Heart right ventricle (tissue), 16 donors: ENCODE measurements around the gene GLYR1. TPM values are rescaled to one million over a fixed set of nuclear protein-coding genes. Genes with fewer than 3 reads are reported as not detected.

ENCODE experiments used
- ATAC-seq, 8 donors: fragments of 200-7000 bp; cut with Tn5 transposase; one replicate each; pipeline ENCODE4 v1.9.1; 2020; ENCODE audit warnings: mild to moderate bottlenecking in 8 of 8, moderate library complexity in 8 of 8, moderate number of reproducible peaks in 1 of 8
- DNase-seq, 2 donors: peaks; one replicate each; pipeline ENCODE4 v3.0.0-alpha.2; 2020
- H3K27ac ChIP-seq, 10 donors: fragments of 200-600 bp; sonication (generic) in 2 of 10; one replicate each; pipeline versions ENCODE4 v1.5.0 to v1.8.0; 2020 to 2022; ENCODE audit warnings: mild to moderate bottlenecking in 3 of 10
- H3K27me3 ChIP-seq, 7 donors: fragments of 200-600 bp; one replicate each; pipeline ENCODE4 v1.8.0; 2021 to 2022; ENCODE audit warnings: mild to moderate bottlenecking in 2 of 7
- H3K36me3 ChIP-seq, 9 donors: fragments of 200-600 bp; sonication (generic) in 1 of 9; one replicate each; pipeline versions ENCODE4 v1.5.0 to v1.8.0; 2020 to 2022; ENCODE audit warnings: mild to moderate bottlenecking in 2 of 9
- H3K4me1 ChIP-seq, 9 donors: fragments of 200-600 bp; sonication (generic) in 1 of 9; one replicate each; pipeline versions ENCODE4 v1.5.0 to v1.8.0; 2020 to 2022; ENCODE audit warnings: mild to moderate bottlenecking in 4 of 9
- H3K4me3 ChIP-seq, 10 donors: fragments of 200-600 bp; sonication (generic) in 2 of 10; one replicate each; pipeline versions ENCODE4 v1.5.0 to v1.8.0; 2020 to 2022; ENCODE audit warnings: mild to moderate bottlenecking in 7 of 10, moderate library complexity in 2 of 10
- H3K9me3 ChIP-seq, 11 donors: fragments of 200-600 bp in 10 of 11; sonication (generic) in 2 of 11; one replicate each; pipeline versions ENCODE4 v1.5.0 to v1.8.0; 2013 to 2022; ENCODE audit warnings: mild to moderate bottlenecking in 2 of 11, control low read depth in 1 of 11, moderate library complexity in 1 of 11
- WGBS, 2 donors: extraction: QIAGEN DNeasy Blood & Tissue Kit; methylation state at CpG; one replicate each; pipeline ENCODE4 v1.1.7; 2013; ENCODE audit warnings: inconsistent platforms in 1 of 2; 5-methylcytosine and 5-hydroxymethylcytosine counted together
- intact Hi-C, 10 donors: fragments of 100-400 bp; cut with DNase I; formaldehyde crosslinking; loops; one replicate each; pipeline versions ENCODE4 v1.11.1 to v1.14.2; 2022
- polyA plus RNA-seq, 2 donors: library from polyadenylated mRNA; stranded (reverse); fragments of 200-250 nt; gene quantifications; one replicate each; pipeline ENCODE4 v1.2.3, GENCODE V29; 2013
- total RNA-seq, 10 donors: library from RNA; stranded (reverse); fragmentation: NEBNext Ultra II Directional in 3 of 10; extraction: Animal tissue kit (Norgen Biotek cat#: 25700) in 3 of 10; gene quantifications; one replicate each; pipeline versions ENCODE4 v1.2.1 to v1.2.4, GENCODE V29; 2021 to 2023
- TF ChIP-seq, protein P1 (sequence below), 9 donors: fragments of 200-600 bp; sonication (generic) in 2 of 9; IDR thresholded peaks; one replicate each; pipeline versions ENCODE4 v1.5.0 to v1.8.0; 2021 to 2022; ENCODE audit warnings: antibody characterized with exemption in 9 of 9, mild to moderate bottlenecking in 5 of 9, moderate library complexity in 1 of 9
- donor health status: Arrhythmogenic right ventricular cardiomyopathy.
- donor health status: ischemic (EF 13 %, LVEDD 7.1; RV severe dilation, severe dysfunction).
- donor health status: healthy with polysubstance abuse.
- donor health status: DM: no; HTN: yes; CAD: no.
- donor health status: DM: no; HTN: no; CAD: no.
- donor health status: ischemic (EF 25% LVEDD 6.9; RV normal size, moderate dysfunction).
- donor health status: ischemic (EF 25% LVEDD 5.7; RV mildly dilated, moderate dysfunction).
- donor health status: healthy.
- donor health status: DM: yes; HTN: yes; CAD: no.
- donor health status: Ischemic cardiomyopathy.
- donor health status: ischemic (EF 35%, LVEDD 5.7; RV mildly dilated, moderate dysfunction).
- donor health status: nonischemic (EF 11% LVEDD 7.7; RV severe dilation, severe dysfunction).
- donor health status: DM: yes; HTN: yes; CAD: no.
- donor health status: PGD.
- donor health status: ischemic (EF 29% LVEDD 5.4; RV normal size, mild dysfunction).
- donor health status: nonischemic (EF 23%, LVEDD 6.1; RV moderate dilation, normal function).

Gene GLYR1
- total and polyA plus RNA-seq, 12 donors = 36.5 to 105 (median 73.3) TPM

DNA sequence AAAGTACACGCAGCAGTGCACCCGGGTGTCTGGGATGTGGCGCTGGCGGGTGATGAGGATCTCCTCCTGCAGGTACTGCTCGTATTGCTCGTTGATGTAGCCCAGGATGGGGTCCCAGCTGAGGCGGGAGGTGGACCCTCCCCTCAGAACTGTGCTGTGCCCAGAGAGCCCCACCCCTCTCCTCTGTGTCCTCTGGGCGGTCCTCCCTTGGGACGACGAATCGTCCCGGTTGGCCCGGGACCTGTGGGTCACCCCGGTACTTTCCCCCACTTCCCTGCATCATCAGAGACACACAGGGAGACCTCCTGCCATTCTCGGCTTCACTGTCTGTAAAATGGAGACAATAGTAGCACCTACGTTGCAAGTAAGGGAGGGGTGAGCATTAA lies 63.1 kb downstream of the GLYR1 start:
- Histone ChIP-seq H3K4me3 (no peak overlapping the region), H3K27ac (no peak overlapping the region), H3K27me3 (no peaks in the 10 kb centered on the region), H3K4me1 (no peaks in the 10 kb centered on the region), H3K36me3 (no peaks in the 10 kb centered on the region), H3K9me3 (no peaks in the 10 kb centered on the region)
- DNase-seq (no peak), ATAC-seq (peak in 1 of 8 donors; percentile 6)
- TF ChIP-seq, protein P1, sequence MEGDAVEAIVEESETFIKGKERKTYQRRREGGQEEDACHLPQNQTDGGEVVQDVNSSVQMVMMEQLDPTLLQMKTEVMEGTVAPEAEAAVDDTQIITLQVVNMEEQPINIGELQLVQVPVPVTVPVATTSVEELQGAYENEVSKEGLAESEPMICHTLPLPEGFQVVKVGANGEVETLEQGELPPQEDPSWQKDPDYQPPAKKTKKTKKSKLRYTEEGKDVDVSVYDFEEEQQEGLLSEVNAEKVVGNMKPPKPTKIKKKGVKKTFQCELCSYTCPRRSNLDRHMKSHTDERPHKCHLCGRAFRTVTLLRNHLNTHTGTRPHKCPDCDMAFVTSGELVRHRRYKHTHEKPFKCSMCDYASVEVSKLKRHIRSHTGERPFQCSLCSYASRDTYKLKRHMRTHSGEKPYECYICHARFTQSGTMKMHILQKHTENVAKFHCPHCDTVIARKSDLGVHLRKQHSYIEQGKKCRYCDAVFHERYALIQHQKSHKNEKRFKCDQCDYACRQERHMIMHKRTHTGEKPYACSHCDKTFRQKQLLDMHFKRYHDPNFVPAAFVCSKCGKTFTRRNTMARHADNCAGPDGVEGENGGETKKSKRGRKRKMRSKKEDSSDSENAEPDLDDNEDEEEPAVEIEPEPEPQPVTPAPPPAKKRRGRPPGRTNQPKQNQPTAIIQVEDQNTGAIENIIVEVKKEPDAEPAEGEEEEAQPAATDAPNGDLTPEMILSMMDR (IDR thresholded peaks at IDR 0.05) = no peak
- 72 to 75% methylated on average over 16 of the region's 16 CpGs for WGBS, 2 donors
- intact Hi-C loops = no loop called here

DNA sequence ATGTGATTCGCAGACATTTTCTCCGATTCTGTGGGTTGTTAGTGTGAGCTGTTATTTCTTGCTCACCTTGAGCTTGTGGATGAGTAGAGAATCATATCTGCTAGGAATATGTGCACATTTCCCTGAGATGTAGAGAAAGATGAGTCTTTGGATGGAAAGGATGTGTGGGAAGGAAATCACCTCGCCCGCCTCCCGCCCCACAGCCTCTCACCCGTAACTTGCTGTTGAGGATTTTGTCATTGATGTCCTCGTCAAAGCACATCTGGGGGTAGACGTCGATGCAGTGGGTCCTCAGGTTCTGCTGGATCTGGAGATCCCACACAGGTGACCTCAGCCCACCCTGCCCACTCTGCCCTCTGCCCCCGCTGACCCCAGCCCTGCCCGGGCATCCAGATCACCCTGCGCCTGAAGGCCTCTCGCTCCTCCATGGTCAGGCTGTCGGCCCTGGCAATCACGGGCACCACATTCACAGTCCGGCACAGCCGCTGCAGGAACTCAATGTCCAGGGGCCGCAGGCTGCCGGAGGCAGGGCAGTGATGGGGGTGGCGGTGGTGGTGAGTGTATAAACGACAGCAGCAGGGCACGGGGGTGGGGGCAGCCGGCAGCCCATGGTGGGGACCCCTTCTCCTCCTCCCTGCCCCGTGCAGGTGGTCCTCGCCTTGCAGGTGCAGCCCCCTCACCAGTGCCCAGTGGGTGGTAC lies 63.7 kb downstream of the GLYR1 start:
- peak in 1 of 8 donors; percentile 18 for ATAC-seq
- TF ChIP-seq, protein P1 (IDR thresholded peaks at IDR 0.05) = no peak

DNA sequence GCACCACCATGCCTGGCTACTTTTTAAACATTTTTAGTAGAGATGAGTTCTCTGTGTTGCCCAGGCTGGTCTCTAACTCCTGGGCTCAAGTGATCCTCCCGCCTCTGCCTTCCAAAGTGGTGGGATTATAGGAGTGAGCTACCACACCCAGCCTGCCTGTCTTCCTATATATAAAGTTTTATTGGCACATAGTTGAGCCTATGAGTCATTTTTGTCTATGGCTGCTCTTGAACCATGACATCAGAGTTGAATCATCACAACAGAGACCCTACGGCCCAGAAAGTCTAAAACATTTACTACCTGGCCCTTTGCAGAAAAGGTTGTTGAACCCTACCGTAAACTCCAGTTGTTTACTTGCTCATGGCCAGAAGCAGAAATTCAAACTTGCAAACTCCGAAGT lies 66.9 kb downstream of the GLYR1 start:
- no peaks in the 10 kb centered on the region for H3K36me3 ChIP-seq
- ATAC-seq = no peak
- H3K4me1 ChIP-seq = no peaks in the 10 kb centered on the region
- TF ChIP-seq, protein P1 (IDR thresholded peaks at IDR 0.05) = no peak
- no peaks in the 10 kb centered on the region for H3K9me3 ChIP-seq
- no peak overlapping the region for H3K4me3 ChIP-seq
- 84 to 85% methylated on average over 4 of the region's 4 CpGs for WGBS, 2 donors
- DNase-seq = no peak
- intact Hi-C loops = no loop called here
- H3K27ac ChIP-seq = no peak overlapping the region
- H3K27me3 ChIP-seq = no peaks in the 10 kb centered on the region

More for the DNA sequence above, 63.7 kb downstream of the GLYR1 start:
- no peak for DNase-seq
- H3K36me3 ChIP-seq = no peaks in the 10 kb centered on the region
- 85 to 88% methylated on average over 25 of the region's 25 CpGs for WGBS, 2 donors
- no peaks in the 10 kb centered on the region for H3K27me3 ChIP-seq
- H3K27ac ChIP-seq = no peak overlapping the region
- intact Hi-C loops = no loop called here
- H3K9me3 ChIP-seq = no peaks in the 10 kb centered on the region
- H3K4me1 ChIP-seq = no peaks in the 10 kb centered on the region
- no peak overlapping the region for H3K4me3 ChIP-seq

DNA sequence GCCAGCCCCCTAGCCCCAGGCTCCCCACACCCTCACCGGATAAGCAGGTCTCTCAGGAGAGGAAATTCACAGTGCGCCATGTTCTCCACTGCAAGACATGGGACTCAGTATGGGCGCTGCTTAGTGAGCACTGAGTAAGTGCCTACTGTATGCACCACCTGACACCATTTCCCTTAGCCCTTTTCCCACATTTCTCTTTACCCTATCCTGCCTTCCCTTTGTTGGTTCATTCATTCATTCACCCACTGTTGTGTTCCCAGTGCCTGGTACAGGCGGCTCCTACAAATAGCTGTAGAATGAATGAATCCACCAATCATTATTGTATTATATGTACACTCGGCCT lies 69.1 kb downstream of the GLYR1 start:
- TF ChIP-seq, protein P1 (IDR thresholded peaks at IDR 0.05) = no peak
- Histone ChIP-seq H3K27ac (no peak overlapping the region), H3K27me3 (no peaks in the 10 kb centered on the region), H3K36me3 (no peaks in the 10 kb centered on the region), H3K4me1 (no peaks in the 10 kb centered on the region), H3K4me3 (no peak overlapping the region), H3K9me3 (no peaks in the 10 kb centered on the region)
- DNase-seq (no peak), ATAC-seq (peak in 1 of 8 donors; percentile 13)
- intact Hi-C loops = no loop called here
- 85 to 94% methylated on average over 5 of the region's 5 CpGs for WGBS, 2 donors
